GM23248 (cell line): ENCODE data around the gene DAB1.

Source experiments
- EZH2 ChIP-seq: fragments of 200-600 bp; sonication (generic); IDR thresholded peaks from 2 replicates; pipeline ENCODE4 v1.6.1; 2018; ENCODE audit warnings: antibody characterized with exemption, mild to moderate bottlenecking; ENCODE audit not compliant: insufficient read depth, poor library complexity, severe bottlenecking
- EZH2phosphoT487 ChIP-seq: fragments of 200-600 bp; sonication (generic); IDR thresholded peaks from 2 replicates; pipeline ENCODE4 v1.6.1; 2018; ENCODE audit warnings: antibody characterized with exemption, moderate library complexity, mild to moderate bottlenecking, low read depth; ENCODE audit not compliant: insufficient read depth

DNA sequence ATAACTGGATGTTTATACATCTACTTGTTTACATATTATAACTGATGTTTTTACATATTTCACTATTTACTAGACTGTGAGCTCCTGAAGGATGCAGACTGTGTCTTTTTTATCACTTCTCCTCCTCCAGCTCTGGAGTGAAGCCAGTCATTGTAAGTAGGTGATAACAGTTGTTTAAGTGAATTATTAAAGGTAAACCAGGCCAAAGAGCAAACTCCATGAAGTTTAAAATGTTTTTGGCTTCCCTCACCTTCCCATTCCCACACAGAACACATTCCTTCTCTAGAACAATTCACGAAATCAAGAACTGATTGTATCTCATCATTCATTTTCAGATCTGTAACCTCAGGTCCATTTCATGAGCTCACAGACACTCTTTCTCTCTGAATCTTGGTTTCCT, 98.3 kb downstream of the DAB1 start:
- TF ChIP-seq EZH2 (no peak), EZH2phosphoT487 (no peak)
